ENCODE results near the gene APOB.

GRCh38 chr2:20989404-20989803 lies 54.5 kb downstream of the APOB start:
- TF ChIP-seq BHLHE40 (IDR thresholded peaks at IDR 0.05; ENCODE audit: low read depth, low read length): no peak
- no peak for TF ChIP-seq CTCF (IDR thresholded peaks at IDR 0.05)
- no peak for TF ChIP-seq POLR2AphosphoS2 (conservative IDR thresholded peaks at IDR 0.05; ENCODE audit: low read length)
- no peak for TF ChIP-seq CEBPB (IDR thresholded peaks at IDR 0.05)
- no peak for TF ChIP-seq JUNB (IDR thresholded peaks at IDR 0.05)
- TF ChIP-seq RFX5 (IDR thresholded peaks at IDR 0.05): no peak
- TF ChIP-seq POLR2A (IDR thresholded peaks at IDR 0.05; ENCODE audit: low read length): no peak
- TF ChIP-seq EP300 (IDR thresholded peaks at IDR 0.05): no peak

Data from A549 (cell line).